GM21390 (cell line): ENCODE results near the gene HDGFL3.
"Not testable (repeated sequence)": the region's sequence is repeated elsewhere in the genome, so short reads cannot be mapped to it uniquely, and the experiment has no call there.

Experiments
- ATAC-seq: cut with Tn5 transposase; IDR thresholded peaks from one replicate; pipeline ENCODE4 v1.9.1; 2021; ENCODE audit not compliant: unreplicated experiment

HDGFL3 gene

GRCh38 chr15:83104141-83104540 is 103.5 kb downstream of the HDGFL3 start:
- no peak for ATAC-seq

GRCh38 chr15:83102346-83102745 is 105.3 kb downstream of the HDGFL3 start:
- no peak for ATAC-seq

GRCh38 chr15:83100097-83100646 is 107.5 kb downstream of the HDGFL3 start:
- ATAC-seq: no peak

GRCh38 chr15:83099290-83099689 is 108.3 kb downstream of the HDGFL3 start:
- no peak for ATAC-seq

DNA sequence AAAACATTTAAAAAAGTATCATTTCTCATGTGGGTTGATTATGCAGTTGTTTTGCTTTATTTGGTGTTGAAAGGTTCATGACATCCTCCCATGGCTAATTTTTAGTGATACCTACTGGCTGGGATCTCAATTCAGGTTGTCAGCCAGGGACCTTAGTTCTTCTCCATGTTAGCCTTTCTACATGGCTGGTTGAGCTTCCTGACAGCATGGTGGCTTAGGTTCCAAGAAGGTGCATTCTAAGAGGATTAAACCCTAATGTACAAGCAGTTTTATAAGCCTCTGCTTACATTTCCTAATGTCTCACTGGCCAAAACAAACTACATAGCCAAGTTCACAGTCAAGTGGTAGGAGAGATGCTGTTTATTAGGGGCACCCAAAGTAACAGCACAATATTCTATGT is 109.5 kb downstream of the HDGFL3 start:
- no peak for ATAC-seq

GRCh38 chr15:83094583-83094982 is 113.0 kb downstream of the HDGFL3 start:
- ATAC-seq: no peak

GRCh38 chr15:83092309-83092976 is 115.2 kb downstream of the HDGFL3 start:
- ATAC-seq: peak; percentile 81

- ATAC-seq: not testable (repeated sequence)
Measured at GRCh38 chr15:83091965-83092308, 115.7 kb downstream of the HDGFL3 start.

DNA sequence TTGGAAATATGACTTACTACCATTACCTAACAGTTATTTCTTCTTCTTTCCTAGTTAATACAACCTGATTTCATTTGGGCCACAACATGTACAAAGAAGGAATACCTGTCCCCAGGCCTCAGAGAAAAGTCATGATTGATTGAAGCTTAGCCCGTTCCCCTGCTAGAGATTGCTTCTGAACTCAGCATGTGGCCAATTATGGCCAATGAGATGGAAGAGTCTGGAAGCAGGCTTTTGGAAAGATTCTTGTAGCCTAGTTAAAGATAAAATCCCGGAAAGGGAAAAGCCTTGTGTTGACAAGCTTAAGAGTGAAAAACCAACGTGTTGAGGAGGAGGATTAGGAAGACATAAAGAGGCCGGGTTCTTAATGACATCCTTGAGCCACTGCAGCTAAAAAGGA is 117.2 kb downstream of the HDGFL3 start:
- ATAC-seq: no peak

DNA sequence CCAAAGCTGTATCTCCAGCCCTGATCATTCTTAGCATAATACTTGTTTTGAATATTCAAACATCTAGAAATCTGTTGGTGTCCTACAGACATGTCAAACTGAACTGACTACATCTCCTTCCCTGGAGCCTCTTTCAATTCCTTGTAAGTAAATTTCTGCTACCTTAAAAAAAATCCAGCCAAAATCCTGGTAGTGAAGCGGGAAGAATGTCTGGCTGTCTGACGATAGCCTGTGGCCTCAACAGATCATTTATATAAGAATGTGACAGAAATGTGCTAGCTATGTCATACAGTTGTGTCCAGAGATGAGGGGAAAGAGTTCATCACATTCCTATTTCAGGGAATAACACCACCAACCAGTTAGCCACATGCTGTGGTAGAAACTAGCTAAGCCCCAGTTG is 118.7 kb downstream of the HDGFL3 start:
- ATAC-seq: no peak

DNA sequence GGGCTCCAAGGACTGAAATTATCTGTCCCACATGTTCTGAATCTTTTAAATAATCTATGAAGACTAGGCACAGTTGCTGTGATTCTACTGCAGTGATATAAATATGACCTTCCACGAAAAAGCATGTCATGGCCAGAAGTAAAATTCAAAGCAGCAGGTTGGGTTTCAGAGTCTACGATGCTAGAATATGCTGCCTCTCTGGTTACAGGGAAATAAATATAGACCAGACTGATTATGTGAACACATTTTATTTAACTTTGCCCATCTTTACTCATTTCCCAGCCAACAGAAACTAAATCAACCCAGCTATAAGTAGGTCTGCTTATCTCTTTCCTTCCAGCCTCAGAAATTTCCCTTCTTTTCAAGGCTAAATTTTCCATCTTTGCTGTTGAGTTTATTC is 120.0 kb downstream of the HDGFL3 start:
- ATAC-seq: no peak

GRCh38 chr15:83085864-83086552 is 121.6 kb downstream of the HDGFL3 start:
- ATAC-seq: not testable (repeated sequence)

GRCh38 chr15:83085461-83085860 is 122.2 kb downstream of the HDGFL3 start:
- ATAC-seq: not testable (repeated sequence)

DNA sequence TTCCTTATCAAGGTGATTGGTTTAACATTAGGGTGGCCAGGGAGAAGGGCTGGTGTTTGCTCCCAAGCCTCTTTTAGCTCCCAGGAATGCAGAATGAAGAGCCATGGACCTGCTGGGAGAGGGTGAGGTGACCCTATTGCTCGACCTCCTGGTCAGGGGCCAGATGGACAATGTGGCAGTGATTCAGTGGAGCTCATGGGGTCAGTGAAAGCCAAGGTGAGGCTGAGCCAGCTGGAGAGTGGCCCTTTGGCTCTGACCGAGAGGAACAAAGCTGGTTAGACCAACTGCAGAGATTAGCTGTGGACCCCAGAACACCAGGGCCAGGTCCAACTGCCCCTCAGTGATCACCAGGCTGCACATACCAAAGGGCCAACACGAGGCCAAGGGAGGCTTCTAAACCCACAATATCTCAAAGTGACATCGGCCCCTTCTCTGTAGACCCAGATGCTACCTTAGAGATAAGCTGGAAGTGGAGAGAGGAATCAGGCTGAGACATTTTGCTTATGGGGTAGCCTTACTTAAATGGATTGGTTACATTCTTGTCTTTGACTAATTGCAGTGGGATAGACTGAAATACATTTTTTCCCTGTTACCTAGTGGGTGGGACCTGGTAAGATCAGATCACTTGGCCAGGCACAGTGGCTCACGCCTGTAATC is 124.8 kb downstream of the HDGFL3 start:
- ATAC-seq: no peak

GRCh38 chr15:83081256-83082014 is 126.2 kb downstream of the HDGFL3 start:
- ATAC-seq: no peak

GRCh38 chr15:83078712-83079111 is 128.9 kb downstream of the HDGFL3 start:
- ATAC-seq: no peak
